K562 (cell line): Measurements from ENCODE around the gene KCNJ9. TPM values are rescaled to one million over a fixed set of nuclear protein-coding genes. Genes with fewer than 3 reads are reported as not detected.
A peak's percentile ranks its signal among the peaks of the same experiment; 100 is the strongest.

Experiments
- BCOR ChIP-seq: fragments of 450-650 bp; IDR thresholded peaks from 2 replicates; pipeline ENCODE4 v1.6.1; 2016
- EHMT2 ChIP-seq: fragments of 450-650 bp; IDR thresholded peaks from 2 replicates; pipeline ENCODE4 v1.6.1; 2018; ENCODE audit warnings: antibody characterized with exemption
- EP400 ChIP-seq: fragments of 450-650 bp; IDR thresholded peaks from 2 replicates; pipeline ENCODE4 v1.6.1; 2017; ENCODE audit warnings: antibody characterized with exemption, mild to moderate bottlenecking, moderate library complexity
- HDAC1 ChIP-seq, 2 experiments: fragments of 450-650 bp; IDR thresholded peaks; 2 replicates each; pipeline ENCODE4 v1.6.1; 2016 to 2017; ENCODE audit warnings: inconsistent platforms in 1 of 2, mild to moderate bottlenecking in 1 of 2, moderate library complexity in 1 of 2
- MYC ChIP-seq, 2 experiments: fragments of 250-450 bp in 1 of 2; sonication (Bioruptor Pico) in 1 of 2; IDR thresholded peaks; 2 replicates each; pipeline versions ENCODE4 v1.5.1 to v1.6.1; 2012 to 2021; ENCODE audit warnings: low read depth in 2 of 2, borderline replicate concordance in 1 of 2, improper control_type of control experiment in 1 of 2, low read length in 1 of 2, mild to moderate bottlenecking in 1 of 2, moderate library complexity in 1 of 2
- NBN ChIP-seq: fragments of 450-650 bp; IDR thresholded peaks from 2 replicates; pipeline ENCODE4 v1.6.1; 2016; ENCODE audit warnings: low read depth, mild to moderate bottlenecking
- polyA plus RNA-seq, 8 experiments: library from polyadenylated mRNA; depleted of rRNA in 4 of 8; stranded (reverse) in 5 of 8; unstranded in 3 of 8; fragments of >200 nt; fragmentation: Nextera tagmentation in 2 of 8; fragmentation: Illumina TruSeq in 1 of 8; extraction: Ambion mirVana in 2 of 8; extraction: Trizol in 1 of 8; gene quantifications; 2 replicates each; pipeline versions ENCODE4 v1.2.1 to v1.2.3, GENCODE V29; 2011 to 2014; ENCODE audit warnings: inconsistent platforms in 1 of 8, missing spikeins in 1 of 8
- total RNA-seq, 7 experiments: library from RNA; depleted of rRNA in 6 of 7; stranded (reverse); fragments of >200 nt in 6 of 7; fragmentation: Illumina TruSeq in 2 of 7; extraction: Trizol in 2 of 7; gene quantifications; 2 replicates each; pipeline versions ENCODE4 v1.2.1 to v1.2.3, GENCODE V29; 2011 to 2021; ENCODE audit warnings: low replicate concordance in 1 of 7
- TF ChIP-seq, protein P1 (sequence below): fragments of 200-600 bp; sonication (generic); IDR thresholded peaks from one replicate; pipeline ENCODE4 v1.6.1; 2012; ENCODE audit warnings: mild to moderate bottlenecking, low read depth, low read length, inconsistent platforms
- TF ChIP-seq, protein P2 (sequence below): sonication (generic); formaldehyde crosslinking; IDR thresholded peaks from 2 replicates; pipeline ENCODE4 v1.8.0; 2022; ENCODE audit warnings: mild to moderate bottlenecking, missing genetic modification reagents
- TF ChIP-seq, protein P3 (sequence below): fragments of 250-450 bp; sonication (Bioruptor Pico); IDR thresholded peaks from 2 replicates; pipeline ENCODE4 v1.8.0; 2022; ENCODE audit warnings: inconsistent platforms, mild to moderate bottlenecking, moderate library complexity, borderline replicate concordance

Gene KCNJ9
- total and polyA plus RNA-seq, 9 of the 15 experiments (the other 6 are each of a cell fraction or from before 2014, with no cell fraction given) = not detected

DNA sequence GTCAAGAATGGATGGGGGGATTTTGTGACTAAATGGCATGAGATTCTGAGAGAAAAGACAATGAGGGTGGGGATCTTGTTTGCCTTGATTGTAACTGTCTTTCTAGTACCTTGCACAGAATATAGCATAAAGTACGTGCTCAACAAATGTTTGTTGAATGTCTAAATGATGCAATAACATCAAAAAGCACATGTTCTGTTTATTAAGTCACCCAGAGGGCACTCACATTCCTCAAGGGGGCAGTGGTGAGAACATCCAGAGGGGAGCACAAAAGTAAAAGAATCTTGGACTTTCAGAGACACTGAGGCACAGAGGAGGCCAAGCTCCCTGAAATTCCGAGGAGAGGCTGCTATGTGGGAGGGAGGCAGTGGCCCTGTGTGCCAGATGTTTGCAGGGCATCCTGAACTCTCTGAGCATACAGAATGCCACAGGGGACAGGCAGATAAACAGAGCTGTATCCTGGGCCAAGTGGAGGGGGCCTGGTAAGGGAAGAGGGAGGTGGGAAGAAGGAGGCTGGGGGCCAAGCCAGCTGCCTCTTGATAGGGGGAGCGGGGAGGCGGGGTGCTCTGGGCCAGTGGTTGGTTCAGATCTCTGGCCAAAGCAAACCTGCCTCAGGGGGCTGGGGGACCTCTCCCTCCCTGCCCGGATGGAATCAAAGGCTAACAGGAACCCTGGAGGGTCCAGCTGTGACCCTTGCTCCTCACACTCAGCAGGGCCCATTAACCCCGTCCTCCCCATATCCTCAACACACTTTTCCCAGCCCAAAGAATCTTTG, 27.7 kb downstream of the KCNJ9 start (continued):
- TF ChIP-seq, protein P1, sequence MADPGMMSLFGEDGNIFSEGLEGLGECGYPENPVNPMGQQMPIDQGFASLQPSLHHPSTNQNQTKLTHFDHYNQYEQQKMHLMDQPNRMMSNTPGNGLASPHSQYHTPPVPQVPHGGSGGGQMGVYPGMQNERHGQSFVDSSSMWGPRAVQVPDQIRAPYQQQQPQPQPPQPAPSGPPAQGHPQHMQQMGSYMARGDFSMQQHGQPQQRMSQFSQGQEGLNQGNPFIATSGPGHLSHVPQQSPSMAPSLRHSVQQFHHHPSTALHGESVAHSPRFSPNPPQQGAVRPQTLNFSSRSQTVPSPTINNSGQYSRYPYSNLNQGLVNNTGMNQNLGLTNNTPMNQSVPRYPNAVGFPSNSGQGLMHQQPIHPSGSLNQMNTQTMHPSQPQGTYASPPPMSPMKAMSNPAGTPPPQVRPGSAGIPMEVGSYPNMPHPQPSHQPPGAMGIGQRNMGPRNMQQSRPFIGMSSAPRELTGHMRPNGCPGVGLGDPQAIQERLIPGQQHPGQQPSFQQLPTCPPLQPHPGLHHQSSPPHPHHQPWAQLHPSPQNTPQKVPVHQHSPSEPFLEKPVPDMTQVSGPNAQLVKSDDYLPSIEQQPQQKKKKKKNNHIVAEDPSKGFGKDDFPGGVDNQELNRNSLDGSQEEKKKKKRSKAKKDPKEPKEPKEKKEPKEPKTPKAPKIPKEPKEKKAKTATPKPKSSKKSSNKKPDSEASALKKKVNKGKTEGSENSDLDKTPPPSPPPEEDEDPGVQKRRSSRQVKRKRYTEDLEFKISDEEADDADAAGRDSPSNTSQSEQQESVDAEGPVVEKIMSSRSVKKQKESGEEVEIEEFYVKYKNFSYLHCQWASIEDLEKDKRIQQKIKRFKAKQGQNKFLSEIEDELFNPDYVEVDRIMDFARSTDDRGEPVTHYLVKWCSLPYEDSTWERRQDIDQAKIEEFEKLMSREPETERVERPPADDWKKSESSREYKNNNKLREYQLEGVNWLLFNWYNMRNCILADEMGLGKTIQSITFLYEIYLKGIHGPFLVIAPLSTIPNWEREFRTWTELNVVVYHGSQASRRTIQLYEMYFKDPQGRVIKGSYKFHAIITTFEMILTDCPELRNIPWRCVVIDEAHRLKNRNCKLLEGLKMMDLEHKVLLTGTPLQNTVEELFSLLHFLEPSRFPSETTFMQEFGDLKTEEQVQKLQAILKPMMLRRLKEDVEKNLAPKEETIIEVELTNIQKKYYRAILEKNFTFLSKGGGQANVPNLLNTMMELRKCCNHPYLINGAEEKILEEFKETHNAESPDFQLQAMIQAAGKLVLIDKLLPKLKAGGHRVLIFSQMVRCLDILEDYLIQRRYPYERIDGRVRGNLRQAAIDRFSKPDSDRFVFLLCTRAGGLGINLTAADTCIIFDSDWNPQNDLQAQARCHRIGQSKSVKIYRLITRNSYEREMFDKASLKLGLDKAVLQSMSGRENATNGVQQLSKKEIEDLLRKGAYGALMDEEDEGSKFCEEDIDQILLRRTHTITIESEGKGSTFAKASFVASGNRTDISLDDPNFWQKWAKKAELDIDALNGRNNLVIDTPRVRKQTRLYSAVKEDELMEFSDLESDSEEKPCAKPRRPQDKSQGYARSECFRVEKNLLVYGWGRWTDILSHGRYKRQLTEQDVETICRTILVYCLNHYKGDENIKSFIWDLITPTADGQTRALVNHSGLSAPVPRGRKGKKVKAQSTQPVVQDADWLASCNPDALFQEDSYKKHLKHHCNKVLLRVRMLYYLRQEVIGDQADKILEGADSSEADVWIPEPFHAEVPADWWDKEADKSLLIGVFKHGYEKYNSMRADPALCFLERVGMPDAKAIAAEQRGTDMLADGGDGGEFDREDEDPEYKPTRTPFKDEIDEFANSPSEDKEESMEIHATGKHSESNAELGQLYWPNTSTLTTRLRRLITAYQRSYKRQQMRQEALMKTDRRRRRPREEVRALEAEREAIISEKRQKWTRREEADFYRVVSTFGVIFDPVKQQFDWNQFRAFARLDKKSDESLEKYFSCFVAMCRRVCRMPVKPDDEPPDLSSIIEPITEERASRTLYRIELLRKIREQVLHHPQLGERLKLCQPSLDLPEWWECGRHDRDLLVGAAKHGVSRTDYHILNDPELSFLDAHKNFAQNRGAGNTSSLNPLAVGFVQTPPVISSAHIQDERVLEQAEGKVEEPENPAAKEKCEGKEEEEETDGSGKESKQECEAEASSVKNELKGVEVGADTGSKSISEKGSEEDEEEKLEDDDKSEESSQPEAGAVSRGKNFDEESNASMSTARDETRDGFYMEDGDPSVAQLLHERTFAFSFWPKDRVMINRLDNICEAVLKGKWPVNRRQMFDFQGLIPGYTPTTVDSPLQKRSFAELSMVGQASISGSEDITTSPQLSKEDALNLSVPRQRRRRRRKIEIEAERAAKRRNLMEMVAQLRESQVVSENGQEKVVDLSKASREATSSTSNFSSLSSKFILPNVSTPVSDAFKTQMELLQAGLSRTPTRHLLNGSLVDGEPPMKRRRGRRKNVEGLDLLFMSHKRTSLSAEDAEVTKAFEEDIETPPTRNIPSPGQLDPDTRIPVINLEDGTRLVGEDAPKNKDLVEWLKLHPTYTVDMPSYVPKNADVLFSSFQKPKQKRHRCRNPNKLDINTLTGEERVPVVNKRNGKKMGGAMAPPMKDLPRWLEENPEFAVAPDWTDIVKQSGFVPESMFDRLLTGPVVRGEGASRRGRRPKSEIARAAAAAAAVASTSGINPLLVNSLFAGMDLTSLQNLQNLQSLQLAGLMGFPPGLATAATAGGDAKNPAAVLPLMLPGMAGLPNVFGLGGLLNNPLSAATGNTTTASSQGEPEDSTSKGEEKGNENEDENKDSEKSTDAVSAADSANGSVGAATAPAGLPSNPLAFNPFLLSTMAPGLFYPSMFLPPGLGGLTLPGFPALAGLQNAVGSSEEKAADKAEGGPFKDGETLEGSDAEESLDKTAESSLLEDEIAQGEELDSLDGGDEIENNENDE = no peak
- 0 out of 2 replicates have a peak, but pooled peaks have one; percentile 29 for TF ChIP-seq NBN
- peak; percentile 51; the same call in 1 of the 2 replicates for TF ChIP-seq BCOR
- TF ChIP-seq MYC (IDR thresholded peaks at IDR 0.05; ENCODE audit: low read depth, low read length) = peak; percentile 99
- no peak for TF ChIP-seq MYC (CRISPR knock-in tag; IDR thresholded peaks at IDR 0.05; ENCODE audit: borderline replicate concordance, low read depth)
- TF ChIP-seq, protein P2, sequence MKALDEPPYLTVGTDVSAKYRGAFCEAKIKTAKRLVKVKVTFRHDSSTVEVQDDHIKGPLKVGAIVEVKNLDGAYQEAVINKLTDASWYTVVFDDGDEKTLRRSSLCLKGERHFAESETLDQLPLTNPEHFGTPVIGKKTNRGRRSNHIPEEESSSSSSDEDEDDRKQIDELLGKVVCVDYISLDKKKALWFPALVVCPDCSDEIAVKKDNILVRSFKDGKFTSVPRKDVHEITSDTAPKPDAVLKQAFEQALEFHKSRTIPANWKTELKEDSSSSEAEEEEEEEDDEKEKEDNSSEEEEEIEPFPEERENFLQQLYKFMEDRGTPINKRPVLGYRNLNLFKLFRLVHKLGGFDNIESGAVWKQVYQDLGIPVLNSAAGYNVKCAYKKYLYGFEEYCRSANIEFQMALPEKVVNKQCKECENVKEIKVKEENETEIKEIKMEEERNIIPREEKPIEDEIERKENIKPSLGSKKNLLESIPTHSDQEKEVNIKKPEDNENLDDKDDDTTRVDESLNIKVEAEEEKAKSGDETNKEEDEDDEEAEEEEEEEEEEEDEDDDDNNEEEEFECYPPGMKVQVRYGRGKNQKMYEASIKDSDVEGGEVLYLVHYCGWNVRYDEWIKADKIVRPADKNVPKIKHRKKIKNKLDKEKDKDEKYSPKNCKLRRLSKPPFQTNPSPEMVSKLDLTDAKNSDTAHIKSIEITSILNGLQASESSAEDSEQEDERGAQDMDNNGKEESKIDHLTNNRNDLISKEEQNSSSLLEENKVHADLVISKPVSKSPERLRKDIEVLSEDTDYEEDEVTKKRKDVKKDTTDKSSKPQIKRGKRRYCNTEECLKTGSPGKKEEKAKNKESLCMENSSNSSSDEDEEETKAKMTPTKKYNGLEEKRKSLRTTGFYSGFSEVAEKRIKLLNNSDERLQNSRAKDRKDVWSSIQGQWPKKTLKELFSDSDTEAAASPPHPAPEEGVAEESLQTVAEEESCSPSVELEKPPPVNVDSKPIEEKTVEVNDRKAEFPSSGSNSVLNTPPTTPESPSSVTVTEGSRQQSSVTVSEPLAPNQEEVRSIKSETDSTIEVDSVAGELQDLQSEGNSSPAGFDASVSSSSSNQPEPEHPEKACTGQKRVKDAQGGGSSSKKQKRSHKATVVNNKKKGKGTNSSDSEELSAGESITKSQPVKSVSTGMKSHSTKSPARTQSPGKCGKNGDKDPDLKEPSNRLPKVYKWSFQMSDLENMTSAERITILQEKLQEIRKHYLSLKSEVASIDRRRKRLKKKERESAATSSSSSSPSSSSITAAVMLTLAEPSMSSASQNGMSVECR (CRISPR knock-in tag) = no peak
- TF ChIP-seq, protein P3, sequence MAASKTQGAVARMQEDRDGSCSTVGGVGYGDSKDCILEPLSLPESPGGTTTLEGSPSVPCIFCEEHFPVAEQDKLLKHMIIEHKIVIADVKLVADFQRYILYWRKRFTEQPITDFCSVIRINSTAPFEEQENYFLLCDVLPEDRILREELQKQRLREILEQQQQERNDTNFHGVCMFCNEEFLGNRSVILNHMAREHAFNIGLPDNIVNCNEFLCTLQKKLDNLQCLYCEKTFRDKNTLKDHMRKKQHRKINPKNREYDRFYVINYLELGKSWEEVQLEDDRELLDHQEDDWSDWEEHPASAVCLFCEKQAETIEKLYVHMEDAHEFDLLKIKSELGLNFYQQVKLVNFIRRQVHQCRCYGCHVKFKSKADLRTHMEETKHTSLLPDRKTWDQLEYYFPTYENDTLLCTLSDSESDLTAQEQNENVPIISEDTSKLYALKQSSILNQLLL (CRISPR knock-in tag) = no peak
- peak; percentile 96 for TF ChIP-seq EP400
- TF ChIP-seq EHMT2 = peak; percentile 76; the same call in 1 of the 2 replicates
- TF ChIP-seq HDAC1 (IDR thresholded peaks at IDR 0.05) = no peak
